H9 (cell line): ENCODE measurements around the gene DES. TPM values are rescaled to one million over a fixed set of nuclear protein-coding genes. Genes with fewer than 3 reads are reported as not detected.

Experiments
- DNase-seq: peaks from one replicate; pipeline ENCODE4 v3.0.0-alpha.2; 2017
- H2AFZ ChIP-seq: one replicate; pipeline ENCODE4 v1.6.1; 2013; ENCODE audit warnings: mild to moderate bottlenecking, low read length, control low read depth, moderate library complexity
- H2AK5ac ChIP-seq: 2 replicates; pipeline ENCODE4 v1.6.1; 2013; ENCODE audit warnings: low read length, control low read depth, mixed read lengths; ENCODE audit not compliant: insufficient read length
- H2BK120ac ChIP-seq: one replicate; pipeline ENCODE4 v1.6.1; 2013; ENCODE audit warnings: low read depth, mild to moderate bottlenecking, low read length, control low read depth, inconsistent platforms; ENCODE audit not compliant: poor library complexity, severe bottlenecking
- H2BK12ac ChIP-seq: 2 replicates; pipeline ENCODE4 v1.6.1; 2013; ENCODE audit warnings: low read length, control low read depth, mixed read lengths, low read depth; ENCODE audit not compliant: insufficient read length
- H2BK15ac ChIP-seq: 2 replicates; pipeline ENCODE4 v1.6.1; 2013; ENCODE audit warnings: low read depth, low read length, control low read depth
- H2BK20ac ChIP-seq: one replicate; pipeline ENCODE4 v1.6.1; 2013; ENCODE audit warnings: low read depth, mild to moderate bottlenecking, low read length, control low read depth, inconsistent platforms; ENCODE audit not compliant: poor library complexity, severe bottlenecking
- H2BK5ac ChIP-seq: 2 replicates; pipeline ENCODE4 v1.6.1; 2013; ENCODE audit warnings: low read length, control low read depth, mixed read lengths; ENCODE audit not compliant: insufficient read length
- H3K14ac ChIP-seq: 2 replicates; pipeline ENCODE4 v1.6.1; 2013; ENCODE audit warnings: low read length, control low read depth; ENCODE audit not compliant: insufficient read depth
- H3K18ac ChIP-seq: 2 replicates; pipeline ENCODE4 v1.6.1; 2013; ENCODE audit warnings: low read depth, mild to moderate bottlenecking, mixed read lengths, low read length, control low read depth; ENCODE audit not compliant: insufficient read length
- H3K23ac ChIP-seq: 2 replicates; pipeline ENCODE4 v1.6.1; 2013; ENCODE audit warnings: low read length, control low read depth, mixed read lengths, low read depth; ENCODE audit not compliant: insufficient read length
- H3K23me2 ChIP-seq: 2 replicates; pipeline ENCODE4 v1.6.1; 2013; ENCODE audit warnings: low read depth, mild to moderate bottlenecking, mixed read lengths, low read length, control low read depth; ENCODE audit not compliant: insufficient read length, poor library complexity, severe bottlenecking
- H3K27ac ChIP-seq: 2 replicates; pipeline ENCODE4 v1.5.1; 2013; ENCODE audit warnings: low read length, control low read depth, mixed read lengths, low read depth; ENCODE audit not compliant: insufficient read length
- H3K27me3 ChIP-seq: 2 replicates; pipeline ENCODE4 v1.6.1; 2013; ENCODE audit warnings: low read length, control low read depth, inconsistent platforms; ENCODE audit not compliant: insufficient read depth
- H3K4ac ChIP-seq: 2 replicates; pipeline ENCODE4 v1.6.1; 2013; ENCODE audit warnings: low read depth, mild to moderate bottlenecking, control low read depth, inconsistent platforms, low read length, moderate library complexity
- H3K4me1 ChIP-seq: 2 replicates; pipeline ENCODE4 v1.6.1; 2013; ENCODE audit warnings: low read length, control low read depth, inconsistent platforms; ENCODE audit not compliant: insufficient read depth
- H3K4me2 ChIP-seq: 2 replicates; pipeline ENCODE4 v1.6.1; 2013; ENCODE audit warnings: low read length, control low read depth, mixed read lengths; ENCODE audit not compliant: insufficient read length, insufficient read depth
- H3K56ac ChIP-seq: 2 replicates; pipeline ENCODE4 v1.6.1; 2013; ENCODE audit warnings: low read depth, mild to moderate bottlenecking, mixed read lengths, low read length, control low read depth; ENCODE audit not compliant: insufficient read length
- H3K79me1 ChIP-seq: 2 replicates; pipeline ENCODE4 v1.6.1; 2013; ENCODE audit warnings: low read depth, mild to moderate bottlenecking, moderate library complexity, low read length, control low read depth, inconsistent platforms; ENCODE audit not compliant: insufficient read depth, poor library complexity, severe bottlenecking
- H3K79me2 ChIP-seq: 2 replicates; pipeline ENCODE4 v1.6.1; 2013; ENCODE audit warnings: low read length, control low read depth, inconsistent platforms; ENCODE audit not compliant: insufficient read depth
- H3K9ac ChIP-seq: 2 replicates; pipeline ENCODE4 v1.6.1; 2013; ENCODE audit warnings: low read length, control low read depth, mixed read lengths; ENCODE audit not compliant: insufficient read length; ENCODE audit errors: extremely low read depth
- H3K9me3 ChIP-seq: one replicate; pipeline ENCODE4 v1.6.1; 2013; ENCODE audit warnings: low read depth, low read length, inconsistent platforms; ENCODE audit not compliant: control insufficient read depth
- H3T11ph ChIP-seq: one replicate; pipeline ENCODE4 v1.6.1; 2013; ENCODE audit warnings: mild to moderate bottlenecking, low read length, control low read depth, inconsistent platforms
- H4K20me1 ChIP-seq: one replicate; pipeline ENCODE4 v1.6.1; 2013; ENCODE audit not compliant: control insufficient read depth, insufficient read length, insufficient read depth
- H4K5ac ChIP-seq: 2 replicates; pipeline ENCODE4 v1.6.1; 2013; ENCODE audit warnings: low read depth, mild to moderate bottlenecking, mixed read lengths, low read length, control low read depth; ENCODE audit not compliant: insufficient read length
- H4K8ac ChIP-seq: replicated peaks from 2 replicates; pipeline ENCODE4 v1.6.1; 2013; ENCODE audit warnings: low read length, control low read depth, mixed read lengths, low read depth; ENCODE audit not compliant: insufficient read length
- H4K91ac ChIP-seq: 2 replicates; pipeline ENCODE4 v1.6.1; 2013; ENCODE audit warnings: low read depth, mild to moderate bottlenecking, moderate library complexity, mixed read lengths, low read length, control low read depth; ENCODE audit not compliant: insufficient read length
- H3K27ac Mint-ChIP-seq, 3 experiments: 2 replicates in 2 of 3; 3 replicates in 1 of 3; pipeline ENCODE4 v1.8.0; 2020 to 2021; ENCODE audit warnings: mixed read lengths in 3 of 3, mild to moderate bottlenecking in 1 of 3, moderate library complexity in 1 of 3
- H3K27me3 Mint-ChIP-seq: 2 replicates; pipeline ENCODE4 v1.8.0; 2021; ENCODE audit warnings: low read depth, mild to moderate bottlenecking, moderate library complexity, mixed read lengths
- H3K36me3 Mint-ChIP-seq, 3 experiments: 2 replicates in 2 of 3; 3 replicates in 1 of 3; pipeline ENCODE4 v1.8.0; 2020 to 2021; ENCODE audit warnings: low read depth in 3 of 3, mixed read lengths in 3 of 3; ENCODE audit not compliant: insufficient read depth in 1 of 3
- H3K4me1 Mint-ChIP-seq, 2 experiments: 2 replicates each; pipeline ENCODE4 v1.8.0; 2020; ENCODE audit warnings: mixed read lengths in 2 of 2
- H3K4me3 Mint-ChIP-seq, 2 experiments: 2 replicates in 1 of 2; 3 replicates in 1 of 2; pipeline ENCODE4 v1.8.0; 2020 to 2021; ENCODE audit warnings: mild to moderate bottlenecking in 2 of 2, mixed read lengths in 2 of 2, moderate library complexity in 1 of 2
- H3K9me3 Mint-ChIP-seq, 2 experiments: 2 replicates in 1 of 2; 3 replicates in 1 of 2; pipeline ENCODE4 v1.8.0; 2020; ENCODE audit warnings: mild to moderate bottlenecking in 2 of 2, mixed read lengths in 2 of 2, moderate library complexity in 1 of 2
- WGBS: extraction: QIAGEN DNeasy Blood & Tissue Kit; methylation state at CpG from one replicate; pipeline ENCODE4 v1.1.7; 2013; ENCODE audit warnings: missing lambda C conversion rate, low lambda C conversion rate, mixed read lengths; ENCODE audit not compliant: insufficient read length; ENCODE audit errors: extremely low coverage; 5-methylcytosine and 5-hydroxymethylcytosine counted together
- total RNA-seq: library from RNA; stranded (reverse); gene quantifications from 2 replicates; pipeline ENCODE4 v1.2.1, GENCODE V29; 2021
- TF ChIP-seq, protein P1 (sequence below): fragments of 200-600 bp; sonication (generic); conservative IDR thresholded peaks from 3 replicates; pipeline ENCODE4 v1.8.0; 2021; ENCODE audit warnings: antibody characterized with exemption, mild to moderate bottlenecking

DES gene
- total RNA-seq, 1 experiment from 2014 or later, result 4.6 TPM

DNA sequence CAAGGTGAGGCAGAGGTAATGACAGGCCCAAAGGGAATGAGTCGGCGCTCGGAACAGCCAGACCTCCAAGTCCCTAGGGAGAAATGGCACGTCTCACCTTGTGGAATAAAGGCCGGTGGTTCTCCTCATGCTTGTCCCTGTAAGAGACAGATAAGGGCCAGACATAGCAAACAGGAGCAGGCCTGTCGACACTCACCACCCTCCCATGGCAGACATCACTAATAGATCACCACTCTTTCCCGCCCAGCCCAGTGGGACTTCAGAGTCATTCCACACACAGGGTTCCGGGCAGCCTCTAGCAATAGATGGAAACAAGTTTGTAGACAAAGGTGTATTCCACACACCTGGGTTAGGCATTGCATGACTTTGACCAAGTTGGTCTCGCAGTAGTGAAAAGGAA lies 36.7 kb upstream of the DES start:
- Histone ChIP-seq H3K18ac (no peak overlapping the region), H3K79me2 (no peaks in the 10 kb centered on the region), H2BK15ac (no peak overlapping the region), H2AK5ac (no peak overlapping the region), H3K79me1 (no peaks in the 10 kb centered on the region), H3K4ac (no peak overlapping the region), H3K9me3 (no peaks in the 10 kb centered on the region), H3K9ac (no peak overlapping the region), H3K4me2 (no peak overlapping the region), H3K23me2 (no peaks in the 10 kb centered on the region), H4K8ac (no peak overlapping the region), H3T11ph (no peak overlapping the region), H2BK120ac (no peak overlapping the region), H4K91ac (no peak overlapping the region), H3K23ac (no peak overlapping the region), H2BK20ac (no peak overlapping the region), H3K14ac (no peak overlapping the region), H4K20me1 (no peaks in the 10 kb centered on the region), H3K56ac (no peak overlapping the region), H2BK12ac (no peak overlapping the region), H2AFZ (no peak overlapping the region), H3K4me1 (no peaks in the 10 kb centered on the region), H2BK5ac (no peak overlapping the region), H4K5ac (no peak overlapping the region), H3K27me3 (no peaks in the 10 kb centered on the region), H3K27ac (no peak overlapping the region)
- no peak overlapping the region for H3K4me3 Mint-ChIP-seq
- peaks cover 4 to 12% of the 10 kb centered on the region in 2 experiments; a peak in 2 of 4 replicates for H3K4me1 Mint-ChIP-seq
- peaks cover 32 to 63% (median 57%) of the 10 kb centered on the region in 3 experiments; a peak in 6 of 7 replicates for H3K36me3 Mint-ChIP-seq
- H3K9me3 Mint-ChIP-seq, result no peaks in the 10 kb centered on the region
- H3K27me3 Mint-ChIP-seq, result no peaks in the 10 kb centered on the region
- DNase-seq, result no peak
- WGBS, result no CpG with 5 or more reads among the region's 9 CpGs
- H3K27ac Mint-ChIP-seq, result no peak overlapping the region
- TF ChIP-seq, protein P1, sequence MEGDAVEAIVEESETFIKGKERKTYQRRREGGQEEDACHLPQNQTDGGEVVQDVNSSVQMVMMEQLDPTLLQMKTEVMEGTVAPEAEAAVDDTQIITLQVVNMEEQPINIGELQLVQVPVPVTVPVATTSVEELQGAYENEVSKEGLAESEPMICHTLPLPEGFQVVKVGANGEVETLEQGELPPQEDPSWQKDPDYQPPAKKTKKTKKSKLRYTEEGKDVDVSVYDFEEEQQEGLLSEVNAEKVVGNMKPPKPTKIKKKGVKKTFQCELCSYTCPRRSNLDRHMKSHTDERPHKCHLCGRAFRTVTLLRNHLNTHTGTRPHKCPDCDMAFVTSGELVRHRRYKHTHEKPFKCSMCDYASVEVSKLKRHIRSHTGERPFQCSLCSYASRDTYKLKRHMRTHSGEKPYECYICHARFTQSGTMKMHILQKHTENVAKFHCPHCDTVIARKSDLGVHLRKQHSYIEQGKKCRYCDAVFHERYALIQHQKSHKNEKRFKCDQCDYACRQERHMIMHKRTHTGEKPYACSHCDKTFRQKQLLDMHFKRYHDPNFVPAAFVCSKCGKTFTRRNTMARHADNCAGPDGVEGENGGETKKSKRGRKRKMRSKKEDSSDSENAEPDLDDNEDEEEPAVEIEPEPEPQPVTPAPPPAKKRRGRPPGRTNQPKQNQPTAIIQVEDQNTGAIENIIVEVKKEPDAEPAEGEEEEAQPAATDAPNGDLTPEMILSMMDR, result no peak
